Muscle of arm (tissue), 12 donors: ENCODE measurements around the gene LRSAM1. TPM values are rescaled to one million over a fixed set of nuclear protein-coding genes. Genes with fewer than 3 reads are reported as not detected.

Source experiments
- DNase-seq: peaks from one replicate; pipeline ENCODE4 v3.0.0-alpha.2; 2013
- polyA plus RNA-seq, 12 donors: library from polyadenylated mRNA; unstranded; fragments of 120-200 nt; gene quantifications; one replicate each; pipeline ENCODE4 v1.2.1, GENCODE V29; 2013; ENCODE audit not compliant: insufficient read length in 12 of 12

The LRSAM1 gene
- polyA plus RNA-seq, 12 donors, result 8.9 to 19.5 (median 11.5) TPM; not detected in 1

DNA sequence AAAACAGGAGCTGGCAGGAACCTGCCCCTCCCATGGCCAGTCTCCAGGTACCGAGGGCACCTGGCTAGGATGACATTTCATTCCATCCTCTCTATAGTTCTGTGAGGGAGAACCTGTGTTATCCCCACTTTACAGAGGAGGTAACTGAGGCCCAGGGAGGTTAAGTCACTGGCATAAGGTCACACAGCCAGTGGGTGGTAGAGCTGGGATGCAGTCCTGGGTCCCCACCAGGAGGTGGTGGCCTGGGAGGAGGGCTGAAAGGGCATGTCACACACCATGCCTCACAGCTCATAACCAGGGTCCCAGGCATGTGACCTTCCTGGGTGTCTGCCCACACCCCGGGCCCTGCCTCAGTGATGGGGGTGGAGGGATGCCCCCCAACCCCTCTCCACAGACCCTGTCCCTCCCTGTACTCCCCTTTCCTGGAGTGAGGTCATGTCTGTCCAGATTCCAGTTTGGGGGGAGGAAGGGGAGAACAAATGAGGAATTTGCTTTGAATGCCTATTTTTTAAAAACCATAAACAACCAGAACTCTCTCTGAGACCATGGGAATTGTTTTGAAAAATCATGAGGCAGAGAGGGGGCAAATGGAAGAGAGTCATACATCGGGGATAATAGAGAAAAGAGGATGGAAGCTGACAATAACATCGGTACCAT, 83.1 kb downstream of the LRSAM1 start:
- no peak for DNase-seq

GRCh38 chr9:127534931-127535330, 83.6 kb downstream of the LRSAM1 start:
- DNase-seq, result no peak

DNA sequence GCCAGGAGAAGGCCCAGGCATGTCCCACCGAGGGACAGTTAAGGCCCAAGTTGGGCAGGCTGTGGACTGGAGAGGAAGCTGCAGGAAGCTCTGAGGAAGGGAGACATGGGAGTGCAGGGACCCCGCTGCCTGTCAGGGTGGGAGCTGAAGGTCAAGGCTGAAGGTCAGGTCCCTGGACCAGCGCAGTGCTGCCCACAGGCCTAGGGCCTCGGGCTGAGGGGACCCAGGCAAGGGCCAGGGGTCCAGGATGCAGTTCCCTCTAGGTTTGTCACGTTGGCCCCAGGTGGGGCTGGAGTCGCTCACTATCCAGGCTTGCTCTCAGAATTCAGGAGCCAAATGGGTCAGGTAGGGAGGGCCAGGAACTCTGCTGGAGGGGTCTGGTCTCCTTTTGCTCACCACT, 84.1 kb downstream of the LRSAM1 start:
- DNase-seq, result no peak

- DNase-seq, result no peak
These were observed 84.5 kb downstream of the LRSAM1 start for GRCh38 chr9:127535834-127536233.

- DNase-seq, result no peak
These were observed 85.2 kb downstream of the LRSAM1 start for GRCh38 chr9:127536499-127536898.

DNA sequence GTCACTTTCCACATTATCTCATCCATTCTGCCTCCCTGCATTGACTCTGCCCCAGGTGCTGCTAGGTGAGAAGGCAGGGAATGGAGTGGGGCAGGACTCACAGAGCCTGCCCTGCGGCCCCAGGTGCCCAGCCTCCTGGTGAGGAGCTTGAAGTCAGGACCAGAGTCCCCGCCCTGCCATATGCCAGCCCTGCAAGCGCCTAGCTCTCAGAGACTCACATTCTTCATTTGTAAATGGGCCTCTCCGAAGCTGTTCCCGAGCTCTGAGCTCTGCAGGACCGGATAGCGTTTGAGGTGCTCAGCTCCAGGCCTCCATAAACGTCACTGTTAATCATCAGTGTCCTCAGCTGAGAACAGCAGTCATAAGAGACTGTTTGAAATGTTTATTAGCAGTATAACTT, 85.7 kb downstream of the LRSAM1 start:
- DNase-seq, result no peak

GRCh38 chr9:127537792-127538191, 86.5 kb downstream of the LRSAM1 start:
- DNase-seq, result no peak

DNA sequence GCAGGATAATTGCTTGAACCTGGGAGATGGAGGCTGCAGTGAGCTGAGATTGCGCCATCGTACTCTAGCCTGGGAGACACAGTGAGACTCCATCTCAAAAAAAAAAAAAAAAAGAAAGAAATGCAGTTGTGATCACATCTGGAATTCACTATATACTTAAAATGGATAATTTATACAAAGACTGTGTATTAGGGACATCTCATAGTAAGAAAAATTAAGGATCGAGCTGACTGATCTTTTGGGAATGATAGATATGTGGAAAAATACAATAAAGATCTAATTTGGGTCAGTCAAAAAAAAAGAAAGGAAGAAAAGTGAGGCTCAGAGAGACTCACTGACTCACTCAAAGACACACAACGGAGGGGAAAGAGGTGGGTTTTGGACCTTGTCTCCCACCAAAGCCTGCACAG, 87.5 kb downstream of the LRSAM1 start:
- no peak for DNase-seq

DNA sequence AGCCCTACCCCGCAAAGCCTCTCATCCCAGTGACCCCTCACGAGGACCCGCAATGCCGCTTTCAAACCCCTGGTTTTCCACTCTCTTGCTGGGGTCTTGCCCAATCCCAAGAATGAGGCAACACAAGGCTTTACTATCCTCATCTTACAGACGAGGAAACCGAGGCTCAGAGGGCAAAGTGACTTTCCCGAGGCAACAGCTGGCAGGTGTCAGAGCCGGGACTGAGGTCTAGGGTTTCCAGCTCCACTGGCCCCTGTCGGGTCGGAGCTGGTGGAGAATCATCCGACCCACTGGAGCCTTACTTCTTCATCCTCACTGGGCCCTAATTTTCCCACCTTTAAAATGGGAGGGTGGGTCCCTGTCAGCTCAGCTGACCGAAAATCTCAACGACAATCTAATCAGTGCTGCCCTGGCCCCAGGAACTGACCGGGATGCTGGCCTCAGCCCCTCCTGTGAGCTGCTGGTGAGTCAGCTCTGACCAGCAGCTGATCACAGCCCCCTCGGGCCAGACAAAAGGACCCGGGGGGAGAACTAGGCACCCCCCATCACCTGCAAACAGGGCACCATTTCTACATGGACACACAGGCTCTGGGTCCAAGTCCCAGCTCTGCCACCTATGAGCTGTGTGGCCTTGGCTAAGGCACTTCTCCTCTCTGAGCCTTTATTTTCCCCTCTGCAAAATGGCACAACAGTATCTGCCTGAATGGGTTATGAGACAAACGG, 88.1 kb downstream of the LRSAM1 start:
- DNase-seq, result no peak

GRCh38 chr9:127539982-127540663, 88.8 kb downstream of the LRSAM1 start:
- no peak for DNase-seq

- DNase-seq, result no peak
These were observed 89.3 kb downstream of the LRSAM1 start for GRCh38 chr9:127540664-127541041.

- no peak for DNase-seq
These were observed 89.9 kb downstream of the LRSAM1 start for GRCh38 chr9:127541176-127541575.

- DNase-seq, result no peak
These were observed 90.6 kb downstream of the LRSAM1 start for GRCh38 chr9:127541865-127542264.

- DNase-seq, result no peak
These were observed 91.9 kb downstream of the LRSAM1 start for GRCh38 chr9:127543221-127543620.

- DNase-seq, result no peak
These were observed 92.7 kb downstream of the LRSAM1 start for GRCh38 chr9:127543973-127544533.

DNA sequence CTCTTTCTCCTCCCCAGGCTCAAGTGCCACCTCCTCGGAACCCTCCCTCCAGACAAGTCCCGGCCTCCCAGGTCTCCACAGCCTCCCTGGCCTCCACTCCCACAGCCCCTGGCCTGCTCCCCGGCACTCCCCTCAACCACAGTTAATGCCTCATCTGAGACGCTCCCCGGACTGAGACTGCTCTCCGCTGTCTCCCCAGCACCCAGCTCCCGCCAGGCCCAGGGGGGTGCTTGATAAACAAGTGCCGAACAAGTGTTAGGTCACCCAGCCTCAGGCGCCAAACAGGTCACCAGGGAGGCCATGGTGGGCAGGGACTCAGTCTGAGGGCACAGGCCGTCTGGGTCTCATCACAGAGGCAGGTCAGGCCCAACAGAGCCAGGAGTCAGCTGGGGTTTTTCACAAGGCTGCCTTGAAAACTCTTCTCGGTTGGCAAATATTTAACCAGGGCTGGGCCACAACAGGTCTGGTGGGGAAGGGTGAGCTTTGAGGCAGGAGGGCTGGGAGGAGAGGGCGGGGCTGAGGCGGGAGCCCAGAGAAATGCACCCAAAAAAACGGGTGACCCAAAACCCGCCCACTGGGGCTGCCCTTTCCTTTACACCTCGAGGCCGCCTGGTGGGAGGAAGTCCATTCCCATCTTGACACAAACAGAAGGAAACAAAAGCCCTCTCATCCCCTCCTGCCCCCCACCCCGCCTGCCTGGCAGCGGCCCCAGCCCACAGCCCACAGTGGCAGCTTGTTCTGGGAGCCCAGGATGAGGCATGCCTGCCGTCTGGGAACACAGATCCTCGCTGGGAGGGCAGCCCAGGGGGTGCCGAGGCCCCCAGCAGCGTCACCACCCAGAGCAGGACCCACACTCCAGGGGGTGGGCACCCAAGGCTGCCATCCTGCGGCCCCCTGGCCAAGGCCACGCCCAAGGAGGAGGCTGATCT, 94.2 kb downstream of the LRSAM1 start:
- no peak for DNase-seq

- DNase-seq, result no peak
These were observed 95.0 kb downstream of the LRSAM1 start for GRCh38 chr9:127546125-127546832.

- DNase-seq, result no peak
These were observed 97.1 kb downstream of the LRSAM1 start for GRCh38 chr9:127548352-127548881.

GRCh38 chr9:127549218-127549617, 97.9 kb downstream of the LRSAM1 start:
- no peak for DNase-seq

DNA sequence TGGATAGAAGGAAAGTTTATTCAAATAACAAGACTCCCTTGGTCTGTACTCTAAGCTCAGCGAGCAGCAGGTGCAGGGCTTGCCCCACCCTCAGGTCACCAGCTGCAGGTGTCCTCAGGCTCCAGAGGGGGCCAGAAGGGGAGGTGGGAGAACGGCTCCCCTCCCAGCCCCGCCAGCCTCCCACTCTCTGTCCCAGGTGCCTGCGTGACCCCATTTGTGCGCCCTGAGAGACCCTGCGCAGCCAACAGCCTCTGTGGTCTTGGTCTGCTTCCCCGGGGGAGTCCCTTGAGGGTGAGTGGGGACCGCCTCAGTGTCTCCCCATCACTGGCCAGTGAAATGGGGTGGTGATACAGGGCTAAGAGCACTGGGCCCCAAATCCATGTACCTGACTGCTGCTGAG, 98.4 kb downstream of the LRSAM1 start:
- no peak for DNase-seq

DNA sequence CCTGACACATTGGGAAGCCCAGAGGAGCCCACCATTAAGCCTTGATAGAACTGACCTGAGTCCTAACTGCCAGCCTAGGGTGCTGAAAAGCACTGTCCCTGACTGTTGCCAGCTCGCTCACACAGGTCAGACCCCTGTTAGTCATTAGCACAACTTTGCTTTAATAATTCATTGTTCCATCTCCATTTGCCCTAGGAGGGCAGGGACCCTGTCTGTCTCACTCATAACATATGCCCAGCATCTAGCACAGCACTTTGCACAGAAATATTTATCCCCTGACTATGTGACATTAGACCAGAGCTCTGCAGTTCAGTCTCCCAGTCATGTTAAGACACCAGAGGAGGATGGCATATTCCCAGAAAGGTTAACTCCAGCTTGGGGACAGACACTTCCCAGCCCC, 99.0 kb downstream of the LRSAM1 start:
- DNase-seq, result no peak
